ENCODE data around the gene DHX38.

DNA sequence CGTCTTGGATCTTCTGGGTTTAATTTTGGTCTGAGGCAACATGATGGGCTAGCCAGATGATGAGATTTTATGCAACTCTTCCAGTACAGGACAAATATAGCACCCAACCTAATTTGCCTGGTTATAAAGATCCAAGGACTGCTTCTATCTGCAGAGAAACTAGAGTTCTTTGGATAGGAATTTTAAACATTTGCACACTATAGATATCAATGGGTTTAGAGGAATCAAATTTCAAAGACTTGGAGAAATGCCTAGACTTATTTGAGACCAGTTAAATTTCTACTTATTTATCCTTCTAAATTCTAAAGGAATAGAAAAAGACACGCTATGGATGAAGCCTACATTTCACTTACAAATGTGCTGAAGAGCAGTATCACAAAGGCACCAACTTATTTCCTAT lies 65.7 kb downstream of the DHX38 start:
- TF ChIP-seq, protein P1, sequence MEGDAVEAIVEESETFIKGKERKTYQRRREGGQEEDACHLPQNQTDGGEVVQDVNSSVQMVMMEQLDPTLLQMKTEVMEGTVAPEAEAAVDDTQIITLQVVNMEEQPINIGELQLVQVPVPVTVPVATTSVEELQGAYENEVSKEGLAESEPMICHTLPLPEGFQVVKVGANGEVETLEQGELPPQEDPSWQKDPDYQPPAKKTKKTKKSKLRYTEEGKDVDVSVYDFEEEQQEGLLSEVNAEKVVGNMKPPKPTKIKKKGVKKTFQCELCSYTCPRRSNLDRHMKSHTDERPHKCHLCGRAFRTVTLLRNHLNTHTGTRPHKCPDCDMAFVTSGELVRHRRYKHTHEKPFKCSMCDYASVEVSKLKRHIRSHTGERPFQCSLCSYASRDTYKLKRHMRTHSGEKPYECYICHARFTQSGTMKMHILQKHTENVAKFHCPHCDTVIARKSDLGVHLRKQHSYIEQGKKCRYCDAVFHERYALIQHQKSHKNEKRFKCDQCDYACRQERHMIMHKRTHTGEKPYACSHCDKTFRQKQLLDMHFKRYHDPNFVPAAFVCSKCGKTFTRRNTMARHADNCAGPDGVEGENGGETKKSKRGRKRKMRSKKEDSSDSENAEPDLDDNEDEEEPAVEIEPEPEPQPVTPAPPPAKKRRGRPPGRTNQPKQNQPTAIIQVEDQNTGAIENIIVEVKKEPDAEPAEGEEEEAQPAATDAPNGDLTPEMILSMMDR (IDR thresholded peaks at IDR 0.05): no peak
- TF ChIP-seq POLR2A (IDR thresholded peaks at IDR 0.05): no peak

All from thyroid gland (tissue), 4 donors.